Endothelial cell (in vitro differentiated cells): Measurements from ENCODE around the gene KATNB1. TPM values are rescaled to one million over a fixed set of nuclear protein-coding genes. Genes with fewer than 3 reads are reported as not detected.

Experiments used
- DNase-seq: peaks from one replicate; pipeline ENCODE4 v3.0.0; 2021; ENCODE audit warnings: low spot score
- H3K27ac Mint-ChIP-seq: one replicate; pipeline ENCODE4 v1.8.0; 2021; ENCODE audit warnings: mixed read lengths, inconsistent platforms; ENCODE audit not compliant: unreplicated experiment
- H3K27me3 Mint-ChIP-seq: one replicate; pipeline ENCODE4 v1.8.0; 2021; ENCODE audit warnings: mild to moderate bottlenecking, moderate library complexity, mixed read lengths, inconsistent platforms; ENCODE audit not compliant: unreplicated experiment
- H3K36me3 Mint-ChIP-seq: one replicate; pipeline ENCODE4 v1.8.0; 2021; ENCODE audit warnings: mild to moderate bottlenecking, low read depth, mixed read lengths, inconsistent platforms; ENCODE audit not compliant: unreplicated experiment
- H3K4me1 Mint-ChIP-seq: one replicate; pipeline ENCODE4 v1.8.0; 2021; ENCODE audit warnings: mild to moderate bottlenecking, mixed read lengths, inconsistent platforms; ENCODE audit not compliant: unreplicated experiment
- H3K4me3 Mint-ChIP-seq: one replicate; pipeline ENCODE4 v1.8.0; 2021; ENCODE audit warnings: mild to moderate bottlenecking, mixed read lengths, inconsistent platforms; ENCODE audit not compliant: unreplicated experiment
- H3K9me3 Mint-ChIP-seq: one replicate; pipeline ENCODE4 v1.8.0; 2021; ENCODE audit warnings: mixed read lengths, inconsistent platforms; ENCODE audit not compliant: unreplicated experiment
- CTCF ChIP-seq: fragments of 200-600 bp; sonication (generic); IDR thresholded peaks from one replicate; pipeline ENCODE4 v1.5.0; 2021; ENCODE audit warnings: antibody characterized with exemption; ENCODE audit not compliant: unreplicated experiment
- total RNA-seq: library from RNA; stranded (reverse); fragmentation: NEBNext Ultra II Directional; extraction: Animal tissue kit (Norgen Biotek cat#: 25700); gene quantifications from one replicate; pipeline ENCODE4 v1.2.1, GENCODE V29; 2021; ENCODE audit not compliant: unreplicated experiment

KATNB1 gene
- total RNA-seq, 1 donor from 2014 or later = 29.2 TPM

- H3K27ac Mint-ChIP-seq = no peak overlapping the region
- peaks cover 13% of the 10 kb centered on the region for H3K36me3 Mint-ChIP-seq
- no peaks in the 10 kb centered on the region for H3K4me1 Mint-ChIP-seq
- no peak for TF ChIP-seq CTCF
- H3K27me3 Mint-ChIP-seq = peaks cover 14% of the 10 kb centered on the region
- no peak overlapping the region for H3K4me3 Mint-ChIP-seq
- H3K9me3 Mint-ChIP-seq = no peaks in the 10 kb centered on the region
- no peak for DNase-seq
These were observed 23.0 kb downstream of the KATNB1 start for GRCh38 chr16:57758331-57759117.

GRCh38 chr16:57759131-57759530 is 23.6 kb downstream of the KATNB1 start:
- no peak for TF ChIP-seq CTCF
- Mint-ChIP-seq H3K27me3 (peaks cover 14% of the 10 kb centered on the region), H3K4me3 (no peak overlapping the region), H3K4me1 (no peaks in the 10 kb centered on the region), H3K36me3 (peaks cover 12% of the 10 kb centered on the region), H3K27ac (no peak overlapping the region), H3K9me3 (no peaks in the 10 kb centered on the region)
- DNase-seq = no peak

- Mint-ChIP-seq H3K4me1 (no peaks in the 10 kb centered on the region), H3K27ac (no peak overlapping the region), H3K4me3 (no peak overlapping the region), H3K9me3 (no peaks in the 10 kb centered on the region), H3K36me3 (peaks cover 8% of the 10 kb centered on the region), H3K27me3 (peaks cover 13% of the 10 kb centered on the region)
- no peak for DNase-seq
- no peak for TF ChIP-seq CTCF
These were observed 24.2 kb downstream of the KATNB1 start for GRCh38 chr16:57759541-57760356.

GRCh38 chr16:57760357-57761160 is 25.0 kb downstream of the KATNB1 start:
- no peaks in the 10 kb centered on the region for H3K4me1 Mint-ChIP-seq
- peaks cover 12% of the 10 kb centered on the region for H3K36me3 Mint-ChIP-seq
- no peak for DNase-seq
- H3K27ac Mint-ChIP-seq = no peak overlapping the region
- peaks cover 10% of the 10 kb centered on the region for H3K27me3 Mint-ChIP-seq
- TF ChIP-seq CTCF = no peak
- no peak overlapping the region for H3K4me3 Mint-ChIP-seq
- no peaks in the 10 kb centered on the region for H3K9me3 Mint-ChIP-seq
